ENCODE results near the gene KANSL1. TPM values are rescaled to one million over a fixed set of nuclear protein-coding genes. Genes with fewer than 3 reads are reported as not detected.

The KANSL1 gene
- total RNA-seq, 1 experiment from 2014 or later: 24.9 TPM

GRCh38 chr17:46039592-46040186, 153.5 kb downstream of the KANSL1 start:
- no peak for DNase-seq (ENCODE audit: low spot score)

- no peak for DNase-seq (ENCODE audit: low spot score)
Observed at GRCh38 chr17:46038937-46039336, 154.3 kb downstream of the KANSL1 start.

GRCh38 chr17:46038414-46038813, 154.8 kb downstream of the KANSL1 start:
- DNase-seq (ENCODE audit: low spot score): no peak

GRCh38 chr17:46037722-46038255, 155.4 kb downstream of the KANSL1 start:
- DNase-seq (ENCODE audit: low spot score): no peak

GRCh38 chr17:46036491-46036890, 156.7 kb downstream of the KANSL1 start:
- no peak for DNase-seq (ENCODE audit: low spot score)

- no peak for DNase-seq (ENCODE audit: low spot score)
Observed at GRCh38 chr17:46035112-46035818, 158.0 kb downstream of the KANSL1 start.

GRCh38 chr17:46033392-46033791, 159.8 kb downstream of the KANSL1 start:
- DNase-seq (ENCODE audit: low spot score): no peak

- no peak for DNase-seq (ENCODE audit: low spot score)
Observed at GRCh38 chr17:46032909-46033308, 160.3 kb downstream of the KANSL1 start.

GRCh38 chr17:46031920-46032319, 161.3 kb downstream of the KANSL1 start:
- DNase-seq (ENCODE audit: low spot score): no peak

GRCh38 chr17:46031440-46031839, 161.8 kb downstream of the KANSL1 start:
- DNase-seq (ENCODE audit: low spot score): no peak

GRCh38 chr17:46030752-46031151, 162.5 kb downstream of the KANSL1 start:
- DNase-seq (ENCODE audit: low spot score): no peak

GRCh38 chr17:46029627-46030026, 163.6 kb downstream of the KANSL1 start:
- no peak for DNase-seq (ENCODE audit: low spot score)

- DNase-seq (ENCODE audit: low spot score): no peak
Observed at GRCh38 chr17:46028981-46029565, 164.2 kb downstream of the KANSL1 start.

GRCh38 chr17:46028374-46028773, 164.9 kb downstream of the KANSL1 start:
- no peak for DNase-seq (ENCODE audit: low spot score)

GRCh38 chr17:46027976-46028325, 165.3 kb downstream of the KANSL1 start:
- DNase-seq (ENCODE audit: low spot score): no peak

- DNase-seq (ENCODE audit: low spot score): no peak
Observed at GRCh38 chr17:46027048-46027975, 165.9 kb downstream of the KANSL1 start.

GRCh38 chr17:46026166-46027047, 166.8 kb downstream of the KANSL1 start:
- no peak for DNase-seq (ENCODE audit: low spot score)

- no peak for DNase-seq (ENCODE audit: low spot score)
Observed at GRCh38 chr17:46025510-46026165, 167.6 kb downstream of the KANSL1 start.

- no peak for DNase-seq (ENCODE audit: low spot score)
Observed at GRCh38 chr17:46025060-46025459, 168.2 kb downstream of the KANSL1 start.

- no peak for DNase-seq (ENCODE audit: low spot score)
Observed at GRCh38 chr17:46024590-46024989, 168.6 kb downstream of the KANSL1 start.
